Neural cell (in vitro differentiated cells): ENCODE data around the gene USP34. TPM values are rescaled to one million over a fixed set of nuclear protein-coding genes. Genes with fewer than 3 reads are reported as not detected.

Experiments used
- H2AFZ ChIP-seq: fragments of 200-600, 300-800 bp; sonication (generic), shearing (Covaris generic); 2 replicates; pipeline ENCODE4 v1.6.0; 2014; ENCODE audit warnings: low read depth, mild to moderate bottlenecking, antibody characterized with exemption, low read length, moderate library complexity
- H3F3A ChIP-seq: fragments of 200-600 bp; shearing (Covaris generic); 2 replicates; pipeline ENCODE4 v1.6.1; 2016; ENCODE audit warnings: mild to moderate bottlenecking, moderate library complexity, mixed read lengths, antibody characterized with exemption, low read length; ENCODE audit not compliant: insufficient read depth, poor library complexity, severe bottlenecking
- H3K27ac ChIP-seq: fragments of 200-600, 300-800 bp; sonication (generic), shearing (Covaris generic); 2 replicates; pipeline ENCODE4 v1.5.1; 2014; ENCODE audit warnings: mild to moderate bottlenecking, low read length, moderate library complexity
- H3K27me3 ChIP-seq: fragments of 300-800, 200-600 bp; sonication (generic), shearing (Covaris generic); 2 replicates; pipeline ENCODE4 v1.6.0; 2014; ENCODE audit warnings: mild to moderate bottlenecking, low read depth, low read length, moderate library complexity; ENCODE audit not compliant: insufficient read depth
- H3K36me3 ChIP-seq: fragments of 300-800, 200-600 bp; sonication (generic), shearing (Covaris generic); 2 replicates; pipeline ENCODE4 v1.5.1; 2014; ENCODE audit warnings: mild to moderate bottlenecking, antibody characterized with exemption, low read length, moderate library complexity; ENCODE audit not compliant: insufficient read depth
- H3K4me2 ChIP-seq: fragments of 300-800, 200-600 bp; sonication (generic), shearing (Covaris generic); 2 replicates; pipeline ENCODE4 v1.6.0; 2014; ENCODE audit warnings: mild to moderate bottlenecking, low read length
- H3K4me3 ChIP-seq: fragments of 300-800, 200-600 bp; sonication (generic), shearing (Covaris generic); 2 replicates; pipeline ENCODE4 v1.5.1; 2014; ENCODE audit warnings: mild to moderate bottlenecking, low read length, moderate library complexity
- H3K79me2 ChIP-seq: fragments of 200-600 bp; shearing (Covaris generic); replicated peaks from 2 replicates; pipeline ENCODE4 v1.6.0; 2014; ENCODE audit warnings: mild to moderate bottlenecking, low read length, moderate library complexity; ENCODE audit not compliant: insufficient read depth
- H3K9ac ChIP-seq: fragments of 300-800, 200-600 bp; sonication (generic), shearing (Covaris generic); 2 replicates; pipeline ENCODE4 v1.6.1; 2016; ENCODE audit warnings: mild to moderate bottlenecking, low read length, mixed read lengths
- H3K9me2 ChIP-seq: fragments of 200-600 bp; shearing (Covaris generic); 2 replicates; pipeline ENCODE4 v1.6.1; 2016; ENCODE audit warnings: mild to moderate bottlenecking, low read length, mixed read lengths; ENCODE audit not compliant: insufficient read depth
- H3K9me3 ChIP-seq: fragments of 200-600, 300-800 bp; sonication (generic), shearing (Covaris generic); 2 replicates; pipeline ENCODE4 v1.6.1; 2016; ENCODE audit warnings: mild to moderate bottlenecking, mixed run types, low read length, moderate library complexity, mixed read lengths
- H4K20me1 ChIP-seq: fragments of 200-600 bp; shearing (Covaris generic); 2 replicates; pipeline ENCODE4 v1.6.1; 2016; ENCODE audit warnings: mild to moderate bottlenecking, mixed run types; ENCODE audit not compliant: insufficient read depth
- CTCF ChIP-seq: fragments of 450-650 bp; IDR thresholded peaks from 2 replicates; pipeline ENCODE4 v1.5.1; 2014; ENCODE audit warnings: antibody characterized with exemption, mild to moderate bottlenecking, moderate library complexity; ENCODE audit not compliant: poor library complexity, severe bottlenecking
- EP300 ChIP-seq: fragments of 450-650 bp; conservative IDR thresholded peaks from 2 replicates; pipeline ENCODE4 v1.6.1; 2014; ENCODE audit warnings: antibody characterized with exemption, mild to moderate bottlenecking, moderate library complexity; ENCODE audit not compliant: poor library complexity, severe bottlenecking
- EZH2 ChIP-seq: fragments of 200-600, 300-800 bp; shearing (Covaris generic), sonication (generic); IDR thresholded peaks from 2 replicates; pipeline ENCODE4 v1.6.1; 2014; ENCODE audit warnings: antibody characterized with exemption, low read length, borderline replicate concordance, mild to moderate bottlenecking; ENCODE audit not compliant: insufficient read depth, poor library complexity, severe bottlenecking
- MXI1 ChIP-seq: fragments of 450-650 bp; conservative IDR thresholded peaks from 2 replicates; pipeline ENCODE4 v1.6.1; 2014; ENCODE audit warnings: antibody characterized with exemption, mild to moderate bottlenecking; ENCODE audit not compliant: poor library complexity, severe bottlenecking
- POLR2AphosphoS5 ChIP-seq: IDR thresholded peaks from 2 replicates; pipeline ENCODE4 v1.6.1; 2012
- RAD21 ChIP-seq: fragments of 450-650 bp; conservative IDR thresholded peaks from 2 replicates; pipeline ENCODE4 v1.6.1; 2014; ENCODE audit warnings: antibody characterized with exemption, mild to moderate bottlenecking, moderate library complexity
- REST ChIP-seq: IDR thresholded peaks from 2 replicates; pipeline ENCODE4 v1.6.1; 2012; ENCODE audit warnings: borderline replicate concordance
- SMC3 ChIP-seq: fragments of 450-650 bp; conservative IDR thresholded peaks from 2 replicates; pipeline ENCODE4 v1.6.1; 2014; ENCODE audit warnings: antibody characterized with exemption, mild to moderate bottlenecking, moderate library complexity; ENCODE audit not compliant: poor library complexity
- TAF1 ChIP-seq: IDR thresholded peaks from 2 replicates; pipeline ENCODE4 v1.6.1; 2012; ENCODE audit warnings: low read depth
- polyA plus RNA-seq: library from polyadenylated mRNA; depleted of rRNA; stranded (reverse); fragments of >200 nt; gene quantifications from 2 replicates; pipeline ENCODE4 v1.2.3, GENCODE V29; 2014

Gene USP34
- polyA plus RNA-seq, 1 donor from 2014 or later, result 87.9 TPM

- Histone ChIP-seq H3K36me3 (peaks cover 29% of the 10 kb centered on the region), H2AFZ (no peak overlapping the region), H3K9me2 (no peaks in the 10 kb centered on the region), H3K4me3 (no peak overlapping the region), H4K20me1 (peaks cover under 1% of the 10 kb centered on the region), H3K27me3 (no peaks in the 10 kb centered on the region), H3K9ac (no peak overlapping the region), H3K4me2 (no peak overlapping the region), H3K9me3 (no peaks in the 10 kb centered on the region), H3K27ac (no peak overlapping the region), H3F3A (no peaks in the 10 kb centered on the region), H3K79me2 (peaks cover 29% of the 10 kb centered on the region)
- no peak for TF ChIP-seq MXI1
- no peak for TF ChIP-seq REST
- TF ChIP-seq SMC3, result no peak
- TF ChIP-seq EP300, result no peak
- TF ChIP-seq POLR2AphosphoS5, result no peak
- no peak for TF ChIP-seq TAF1
- TF ChIP-seq EZH2, result no peak
- no peak for TF ChIP-seq RAD21
Measured at GRCh38 chr2:61499060-61499459, 28.2 kb upstream of the USP34 start.

GRCh38 chr2:61493523-61493942 is 22.6 kb upstream of the USP34 start:
- Histone ChIP-seq H3F3A (no peaks in the 10 kb centered on the region), H3K27me3 (no peaks in the 10 kb centered on the region), H3K27ac (no peak overlapping the region), H3K4me3 (no peak overlapping the region), H3K9ac (no peak overlapping the region), H3K36me3 (peaks cover 42% of the 10 kb centered on the region), H3K9me2 (no peaks in the 10 kb centered on the region), H3K4me2 (no peak overlapping the region), H4K20me1 (no peaks in the 10 kb centered on the region), H3K9me3 (no peaks in the 10 kb centered on the region), H3K79me2 (peaks cover 9% of the 10 kb centered on the region), H2AFZ (no peak overlapping the region)
- TF ChIP-seq EZH2 (no peak), SMC3 (no peak), REST (no peak), POLR2AphosphoS5 (no peak), CTCF (no peak), EP300 (no peak)
